HAP-1 (cell line): Measurements from ENCODE around the gene EFNB1.

Experiments used
- DNase-seq, 2 experiments: peaks; one replicate each; pipeline ENCODE4 v3.0.0-alpha.2; 2016 to 2020; ENCODE audit warnings: low spot score in 2 of 2
- H3K27me3 ChIP-seq: fragments of 250-450 bp; sonication (Bioruptor Pico); 2 replicates; pipeline ENCODE4 v1.5.1; 2020; ENCODE audit warnings: low read depth, mild to moderate bottlenecking, moderate library complexity
- H3K36me3 ChIP-seq: fragments of 250-450 bp; sonication (Bioruptor Pico); replicated peaks from 2 replicates; pipeline ENCODE4 v1.5.1; 2020; ENCODE audit warnings: mild to moderate bottlenecking
- H3K4me1 ChIP-seq: fragments of 250-450 bp; sonication (Bioruptor Pico); 2 replicates; pipeline ENCODE4 v1.5.1; 2020; ENCODE audit warnings: mild to moderate bottlenecking
- H3K4me3 ChIP-seq: fragments of 250-450 bp; sonication (Bioruptor Pico); 2 replicates; pipeline ENCODE4 v1.5.1; 2020; ENCODE audit warnings: mild to moderate bottlenecking, moderate library complexity
- H3K9me3 ChIP-seq: fragments of 250-450 bp; sonication (Bioruptor Pico); 2 replicates; pipeline ENCODE4 v1.5.1; 2020; ENCODE audit warnings: mild to moderate bottlenecking, moderate library complexity
- in situ Hi-C: fragments of 300-500 bp; cut with MboI; formaldehyde crosslinking; loops from 3 replicates; pipeline ENCODE4 v1.14.3; 2020; ENCODE audit warnings: low sequenced_read_pairs, inconsistent platforms, mixed read lengths

The EFNB1 gene

DNA sequence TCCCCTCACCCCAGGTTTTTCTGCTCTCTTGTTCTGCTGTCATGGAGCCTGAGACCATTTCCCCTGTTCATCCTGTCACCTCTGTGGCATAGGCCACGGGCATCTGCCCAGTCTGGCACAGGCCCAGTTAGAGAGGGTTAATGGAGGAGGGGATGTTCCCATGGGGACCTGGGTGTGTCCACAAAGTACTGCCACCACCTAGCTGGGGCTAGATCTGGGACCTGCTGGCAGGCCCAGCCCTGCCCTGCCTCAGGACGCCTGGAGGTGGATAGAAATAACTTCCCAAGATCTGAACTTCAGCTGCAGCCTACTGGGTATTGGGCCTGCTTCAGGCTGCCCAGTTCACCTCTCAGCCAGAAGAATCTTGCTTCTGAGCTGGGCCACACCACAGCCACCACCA is 13.5 kb downstream of the EFNB1 start:
- no peaks in the 10 kb centered on the region for H3K9me3 ChIP-seq
- in situ Hi-C loops, result no loop called here
- DNase-seq, result no peak
- no peaks in the 10 kb centered on the region for H3K27me3 ChIP-seq
- H3K4me3 ChIP-seq, result no peak overlapping the region
- peaks cover 64% of the 10 kb centered on the region for H3K36me3 ChIP-seq
- peaks cover 20% of the 10 kb centered on the region for H3K4me1 ChIP-seq

DNA sequence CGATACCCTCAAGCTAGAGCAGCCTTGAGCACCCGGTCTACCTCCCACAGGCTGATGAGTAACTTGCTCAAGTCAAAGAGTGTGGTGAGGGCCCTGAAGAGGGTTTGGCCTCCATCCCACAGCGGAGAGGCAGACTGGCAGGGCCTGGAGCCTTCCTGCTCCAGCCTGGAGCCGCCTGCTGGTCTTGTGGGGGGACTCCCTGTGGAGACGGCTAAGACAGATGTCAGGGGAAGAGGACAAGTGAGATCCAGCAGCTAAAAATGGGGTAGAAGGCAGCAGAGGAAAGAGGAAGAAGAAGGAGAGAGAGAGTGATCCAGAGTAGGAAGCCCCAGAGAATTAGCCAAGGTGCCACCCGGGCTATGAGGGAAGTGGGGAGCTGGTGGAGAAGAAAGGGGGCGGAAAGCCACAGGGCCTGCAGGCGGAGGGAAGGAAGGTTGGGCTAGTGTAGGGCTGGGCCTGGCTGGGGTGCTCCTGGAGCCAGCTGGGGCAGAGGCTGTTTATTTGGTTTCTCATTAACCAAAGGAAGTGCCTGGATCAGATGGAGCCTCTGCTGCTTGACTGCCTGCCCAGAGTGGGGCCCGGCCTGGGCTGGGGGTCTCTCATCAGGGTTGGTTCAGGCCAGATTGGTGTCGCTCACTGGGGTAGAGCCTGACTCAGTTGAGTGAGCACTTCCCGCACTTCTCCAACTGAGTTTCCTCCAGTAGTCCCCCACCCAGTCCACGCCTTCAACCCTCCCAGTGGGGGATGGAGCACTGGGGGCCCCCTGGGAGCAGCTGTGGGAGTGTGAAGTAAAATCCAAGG is 14.2 kb downstream of the EFNB1 start:
- in situ Hi-C loops, result no loop called here
- peaks cover 20% of the 10 kb centered on the region for H3K4me1 ChIP-seq
- H3K4me3 ChIP-seq, result no peak overlapping the region

DNA sequence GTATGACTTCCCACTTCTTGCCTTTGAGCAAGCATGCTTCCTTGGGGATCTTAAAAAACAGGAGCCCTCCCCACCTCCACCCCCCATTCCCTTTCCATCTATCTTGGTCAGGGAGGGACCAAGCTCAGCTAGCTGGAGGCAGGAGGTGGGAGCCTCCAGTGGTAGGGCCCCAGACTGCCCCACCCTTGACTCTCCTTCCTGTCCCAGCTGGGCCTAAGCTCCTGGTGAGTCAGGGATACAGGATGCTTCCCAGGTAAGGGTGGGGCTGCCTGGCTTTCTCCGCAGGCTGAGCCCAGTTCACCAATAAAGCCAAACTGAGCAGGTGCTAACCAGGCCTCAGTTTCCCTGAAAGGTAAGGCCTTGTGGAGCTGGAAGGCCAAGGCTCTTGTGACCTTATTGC is 15.2 kb downstream of the EFNB1 start:
- no peak overlapping the region for H3K4me3 ChIP-seq
- peaks cover 20% of the 10 kb centered on the region for H3K4me1 ChIP-seq
- in situ Hi-C loops, result no loop called here
- no peaks in the 10 kb centered on the region for H3K9me3 ChIP-seq
- H3K36me3 ChIP-seq, result peaks cover 48% of the 10 kb centered on the region
- DNase-seq, result no peak
- H3K27me3 ChIP-seq, result no peaks in the 10 kb centered on the region

More for the DNA sequence above, 14.2 kb downstream of the EFNB1 start:
- Histone ChIP-seq H3K36me3 (peaks cover 58% of the 10 kb centered on the region), H3K9me3 (no peaks in the 10 kb centered on the region), H3K27me3 (no peaks in the 10 kb centered on the region)
- no peak for DNase-seq

DNA sequence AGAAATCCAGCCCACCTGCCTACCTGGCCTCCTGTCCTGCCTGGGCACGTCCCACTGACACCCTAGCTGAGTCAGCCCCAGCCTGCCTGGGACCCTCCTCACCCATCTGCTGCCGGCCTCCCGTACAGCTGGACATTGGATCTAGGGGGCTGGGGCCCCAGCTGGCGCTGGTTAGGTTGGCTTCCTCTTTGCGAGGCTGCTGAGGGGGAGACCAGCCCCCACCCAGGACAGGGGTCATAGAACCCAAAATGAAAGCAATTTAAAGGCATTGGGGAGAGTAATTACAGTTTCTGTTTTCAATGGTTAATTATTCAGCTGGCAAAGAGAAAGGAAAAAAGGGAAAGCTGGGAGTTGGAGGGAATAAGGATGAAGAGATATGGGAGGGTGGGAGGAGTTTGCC is 15.8 kb downstream of the EFNB1 start:
- Histone ChIP-seq H3K36me3 (peaks cover 42% of the 10 kb centered on the region), H3K4me1 (peaks cover 20% of the 10 kb centered on the region), H3K4me3 (no peak overlapping the region), H3K27me3 (no peaks in the 10 kb centered on the region), H3K9me3 (no peaks in the 10 kb centered on the region)
- no peak for DNase-seq
- in situ Hi-C loops, result no loop called here

DNA sequence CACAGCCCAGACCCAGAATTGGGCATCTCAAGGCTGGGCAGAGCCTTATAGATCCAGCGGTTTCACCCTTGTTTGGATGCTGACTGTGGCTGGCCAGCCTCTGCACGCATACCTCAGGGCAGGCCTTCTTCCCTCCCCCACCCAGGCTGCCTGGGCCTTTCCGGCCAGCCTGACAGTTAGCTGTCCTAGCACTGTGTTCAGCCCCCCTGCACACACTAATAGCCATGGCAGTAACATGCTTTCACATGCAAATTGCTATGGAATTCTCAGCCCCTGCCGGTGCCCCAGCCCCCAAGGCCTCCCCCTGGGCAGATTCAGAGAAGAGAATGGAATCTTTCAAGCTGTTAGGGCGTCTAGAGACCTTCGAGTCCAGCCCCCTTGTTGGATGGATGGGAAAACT is 17.7 kb downstream of the EFNB1 start:
- peaks cover 20% of the 10 kb centered on the region for H3K4me1 ChIP-seq
- H3K9me3 ChIP-seq, result no peaks in the 10 kb centered on the region
- H3K27me3 ChIP-seq, result no peaks in the 10 kb centered on the region
- H3K36me3 ChIP-seq, result peaks cover 23% of the 10 kb centered on the region
- H3K4me3 ChIP-seq, result no peak overlapping the region
- DNase-seq, result peak; percentile 89 to 92
- in situ Hi-C loops, result no loop called here

DNA sequence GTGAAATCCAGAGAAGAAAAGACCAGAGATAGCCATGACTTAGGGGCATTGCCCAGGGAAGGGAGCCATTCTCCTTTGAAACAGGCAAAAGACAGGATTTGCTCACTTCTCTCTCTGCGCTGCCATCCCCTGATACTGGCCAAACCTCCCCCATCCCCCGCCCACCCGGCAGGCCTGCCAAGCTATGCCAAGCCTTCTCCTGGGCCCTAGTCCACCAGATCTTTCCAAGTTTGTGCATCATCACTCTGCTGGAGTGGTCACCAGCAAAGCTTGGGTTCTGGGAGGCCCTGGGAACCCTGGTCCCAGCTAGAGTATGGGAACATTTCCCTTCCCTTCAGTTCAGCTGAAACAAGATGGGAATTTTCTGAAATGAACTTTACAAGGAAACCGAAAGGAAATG is 18.4 kb downstream of the EFNB1 start:
- in situ Hi-C loops, result no loop called here
- DNase-seq, result no peak
- no peaks in the 10 kb centered on the region for H3K9me3 ChIP-seq
- H3K4me1 ChIP-seq, result peaks cover 20% of the 10 kb centered on the region
- no peaks in the 10 kb centered on the region for H3K27me3 ChIP-seq
- H3K36me3 ChIP-seq, result peaks cover 16% of the 10 kb centered on the region
- H3K4me3 ChIP-seq, result no peak overlapping the region

DNA sequence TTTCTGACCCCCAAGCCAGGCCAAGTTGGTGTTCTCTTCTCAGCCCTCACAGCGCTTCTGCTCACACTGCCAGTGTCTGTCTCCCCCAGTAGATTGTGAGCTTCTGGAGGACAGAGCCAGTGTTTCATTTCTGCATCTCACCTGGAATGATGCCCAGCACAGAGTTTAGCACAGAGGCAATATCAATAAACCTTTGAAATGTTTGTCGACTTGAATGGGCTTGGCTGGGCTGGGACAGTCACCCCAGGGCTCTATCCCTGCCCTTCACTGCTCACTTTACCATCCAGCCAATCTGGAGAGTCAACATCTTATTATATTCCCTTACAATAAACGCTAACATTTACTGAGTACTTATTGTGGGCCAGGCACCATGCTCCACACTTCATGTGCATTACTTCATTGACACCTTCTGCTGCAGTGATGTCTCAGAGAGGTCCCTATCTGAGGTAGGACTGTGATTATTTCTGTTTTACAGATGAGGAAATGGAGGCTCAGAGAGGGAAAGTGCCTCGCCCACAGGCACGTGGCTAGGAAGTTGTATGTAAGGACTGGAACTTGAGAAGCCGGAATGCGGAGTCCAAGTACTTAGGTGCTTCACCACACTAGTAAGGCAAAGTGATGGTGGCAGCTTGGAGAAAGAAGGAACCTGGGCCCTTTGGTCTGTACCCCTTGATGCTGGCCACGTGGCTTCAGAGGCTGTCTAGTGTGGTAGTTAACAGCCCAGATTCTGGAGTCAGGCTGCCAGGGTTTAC is 19.5 kb downstream of the EFNB1 start:
- Histone ChIP-seq H3K36me3 (peaks cover 7% of the 10 kb centered on the region), H3K27me3 (no peaks in the 10 kb centered on the region), H3K4me3 (no peak overlapping the region), H3K4me1 (peaks cover 20% of the 10 kb centered on the region), H3K9me3 (no peaks in the 10 kb centered on the region)
- in situ Hi-C loops, result no loop called here
- no peak for DNase-seq

DNA sequence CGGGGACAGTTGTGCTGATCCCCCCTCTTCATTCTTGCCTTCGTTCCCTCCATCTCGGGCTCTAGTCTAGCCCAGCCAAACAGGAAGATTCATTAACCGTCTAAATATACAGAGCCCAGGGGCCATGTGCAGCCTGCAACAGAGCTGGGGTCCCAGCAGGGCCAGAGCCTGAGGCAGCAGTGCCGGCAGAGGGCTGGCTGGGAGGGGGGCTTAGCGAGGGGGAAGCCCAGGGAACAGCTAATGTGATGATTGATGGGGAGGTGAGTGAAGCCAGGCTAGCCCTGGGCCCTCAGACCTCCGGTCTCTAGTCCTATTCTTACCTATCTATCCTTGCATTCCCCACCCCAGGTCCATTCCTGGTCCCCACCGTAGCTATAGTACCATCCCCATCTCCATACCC is 22.3 kb downstream of the EFNB1 start:
- Histone ChIP-seq H3K9me3 (no peaks in the 10 kb centered on the region), H3K36me3 (no peaks in the 10 kb centered on the region), H3K4me1 (peaks cover 11% of the 10 kb centered on the region), H3K27me3 (no peaks in the 10 kb centered on the region), H3K4me3 (no peak overlapping the region)
- DNase-seq, result no peak
- in situ Hi-C loops, result no loop called here

DNA sequence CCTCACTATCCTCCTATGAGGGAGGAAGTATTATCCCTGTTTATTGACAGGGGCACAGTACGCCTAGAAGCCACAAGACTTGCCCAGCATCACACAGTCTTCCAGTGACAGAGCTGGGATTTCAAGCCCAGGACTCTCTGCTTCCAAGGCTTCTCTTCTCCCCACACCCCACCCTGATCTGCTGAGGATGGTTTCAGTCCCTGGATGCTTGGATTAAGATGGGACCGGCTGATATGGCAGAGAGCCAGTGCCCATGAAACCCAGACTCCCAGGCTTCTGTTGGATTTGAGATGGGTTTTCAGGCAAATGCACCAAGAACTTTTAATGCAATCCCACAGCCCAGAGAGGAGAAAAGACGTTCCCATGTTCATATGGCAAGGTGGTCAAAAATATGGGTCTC is 23.2 kb downstream of the EFNB1 start:
- in situ Hi-C loops, result no loop called here

DNA sequence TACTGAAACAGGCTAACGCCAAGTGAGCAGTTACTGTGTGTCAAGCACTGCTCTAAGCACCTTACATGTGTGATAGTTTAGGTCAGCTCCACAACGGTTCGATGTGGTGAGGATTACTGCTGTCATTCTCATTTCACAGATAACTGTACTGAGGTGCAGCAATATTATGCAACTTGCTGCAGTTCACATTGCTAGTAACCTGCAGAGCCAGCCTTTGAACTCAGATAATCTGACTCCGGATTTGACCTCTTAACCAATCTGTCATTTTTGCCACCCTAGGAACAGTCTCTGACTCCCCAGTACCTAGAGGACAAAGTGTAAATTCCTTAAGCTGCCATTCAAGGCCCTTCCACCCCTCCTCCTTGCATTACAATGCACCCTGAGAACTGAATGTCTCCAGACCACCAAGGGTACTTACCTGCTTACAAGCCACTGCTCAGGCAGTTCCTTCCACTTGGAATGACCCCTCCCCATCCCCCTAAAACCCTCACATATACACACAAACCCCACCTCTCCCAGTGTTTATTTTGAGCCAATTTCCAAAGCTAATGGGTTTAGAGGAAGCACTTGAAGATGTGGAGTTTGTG is 24.9 kb downstream of the EFNB1 start:
- H3K27me3 ChIP-seq, result no peaks in the 10 kb centered on the region
- in situ Hi-C loops, result no loop called here
- no peak overlapping the region for H3K4me3 ChIP-seq
- DNase-seq, result no peak
- no peaks in the 10 kb centered on the region for H3K36me3 ChIP-seq
- H3K4me1 ChIP-seq, result no peaks in the 10 kb centered on the region
- no peaks in the 10 kb centered on the region for H3K9me3 ChIP-seq

More for the DNA sequence above, 23.2 kb downstream of the EFNB1 start:
- Histone ChIP-seq H3K4me1 (peaks cover 2% of the 10 kb centered on the region; the same call in 1 of the 2 replicates), H3K4me3 (no peak overlapping the region), H3K27me3 (no peaks in the 10 kb centered on the region), H3K36me3 (no peaks in the 10 kb centered on the region), H3K9me3 (no peaks in the 10 kb centered on the region)
- no peak for DNase-seq

DNA sequence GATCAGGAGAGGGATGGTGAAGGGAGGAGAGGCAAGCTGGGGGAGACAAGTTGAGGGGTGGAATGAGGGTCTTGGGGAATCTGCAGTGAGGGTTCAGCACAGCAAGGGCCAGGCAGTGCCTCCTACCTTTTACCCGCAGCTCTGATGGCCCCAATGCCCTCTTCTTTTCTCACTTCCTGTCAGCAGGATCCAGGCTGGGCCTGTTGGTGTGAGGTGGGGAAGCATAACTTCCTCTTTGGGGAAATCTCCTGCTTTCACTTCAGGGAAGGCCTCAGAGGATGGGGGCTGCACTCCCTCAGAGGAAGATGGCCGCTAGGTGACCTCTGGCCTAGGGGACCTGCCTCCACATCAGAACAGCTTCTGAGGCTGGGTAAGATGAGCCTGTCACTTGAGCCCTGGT is 36.5 kb downstream of the EFNB1 start:
- no peaks in the 10 kb centered on the region for H3K9me3 ChIP-seq
- no peak for DNase-seq
- H3K4me1 ChIP-seq, result no peaks in the 10 kb centered on the region
- H3K27me3 ChIP-seq, result no peaks in the 10 kb centered on the region
- H3K36me3 ChIP-seq, result no peaks in the 10 kb centered on the region
- in situ Hi-C loops, result no loop called here
- no peak overlapping the region for H3K4me3 ChIP-seq

DNA sequence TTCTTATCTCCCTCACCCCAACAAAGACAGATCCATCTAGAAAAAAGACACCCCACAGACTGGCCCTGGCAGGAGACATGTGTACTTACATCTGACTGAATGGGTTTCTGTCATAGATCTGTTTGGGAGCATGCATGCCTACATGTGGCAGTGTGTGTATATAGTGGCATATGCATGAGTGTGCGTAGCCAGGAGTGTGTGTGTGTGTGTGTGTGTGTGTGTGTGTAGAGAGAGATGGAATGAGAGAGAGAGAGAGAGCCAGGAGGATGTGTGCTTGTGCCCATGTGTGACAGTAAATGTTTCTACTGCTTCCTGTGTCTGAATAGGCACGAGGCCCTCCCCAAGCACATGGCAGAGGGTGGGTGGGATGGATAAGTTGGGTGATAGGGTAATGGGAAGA is 37.1 kb downstream of the EFNB1 start:
- Histone ChIP-seq H3K27me3 (no peaks in the 10 kb centered on the region), H3K9me3 (no peaks in the 10 kb centered on the region), H3K4me1 (no peaks in the 10 kb centered on the region), H3K4me3 (no peak overlapping the region), H3K36me3 (no peaks in the 10 kb centered on the region)
- in situ Hi-C loops, result no loop called here
- DNase-seq, result no peak

DNA sequence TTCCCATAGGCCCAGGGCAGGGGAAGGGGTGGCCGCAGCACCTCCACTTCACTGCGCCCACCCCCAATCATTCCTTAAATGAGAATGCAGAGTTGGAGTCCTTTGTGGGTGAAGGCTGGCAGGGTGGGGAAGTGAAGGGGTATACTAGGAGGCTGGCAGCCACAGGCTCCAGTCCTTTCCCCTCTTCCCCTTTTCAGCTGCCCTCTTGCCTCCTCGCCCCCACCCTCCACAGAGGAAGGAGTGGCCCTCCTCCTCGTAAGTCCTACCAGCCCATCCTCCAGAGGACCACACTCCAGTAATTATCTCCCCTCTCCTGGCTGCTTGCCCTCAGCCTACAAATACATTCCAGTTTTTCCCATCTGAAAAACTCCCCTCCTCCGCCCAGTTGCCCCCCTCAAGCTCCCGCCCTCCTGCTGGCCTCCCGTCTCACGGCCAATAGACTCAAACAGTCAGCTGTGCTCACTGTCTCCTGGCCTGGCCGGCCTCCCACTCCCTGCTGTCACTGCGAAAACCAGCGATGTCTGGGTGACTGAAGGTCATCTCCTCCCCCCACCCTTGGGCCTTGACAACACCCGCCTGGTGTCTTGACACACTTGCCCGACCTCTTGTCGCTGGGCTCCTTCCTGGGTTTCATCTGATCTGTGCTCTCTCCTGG is 38.8 kb downstream of the EFNB1 start:
- Histone ChIP-seq H3K36me3 (no peaks in the 10 kb centered on the region), H3K9me3 (no peaks in the 10 kb centered on the region)
- in situ Hi-C loops, result no loop called here

DNA sequence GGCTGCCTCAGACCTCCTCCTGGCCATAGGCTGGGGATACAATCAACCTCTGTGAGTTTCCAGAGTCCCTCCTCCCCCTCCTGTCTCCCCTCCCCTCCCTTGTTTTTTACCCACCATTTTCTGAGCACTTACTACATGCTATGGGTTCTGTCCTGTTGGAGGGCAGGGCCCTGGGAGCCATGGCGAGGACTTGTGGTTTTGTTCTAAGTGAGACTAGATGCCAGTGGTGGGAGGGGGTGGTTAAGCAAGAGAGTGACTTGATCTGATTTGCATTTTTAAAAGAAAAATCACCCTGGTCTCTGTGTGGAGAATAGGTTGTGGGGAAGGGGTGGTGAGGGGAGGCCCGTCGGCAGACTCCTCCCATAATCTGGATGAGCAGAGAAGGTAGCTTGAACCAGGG is 39.5 kb downstream of the EFNB1 start:
- Histone ChIP-seq H3K36me3 (no peaks in the 10 kb centered on the region), H3K27me3 (no peaks in the 10 kb centered on the region), H3K4me3 (no peak overlapping the region), H3K9me3 (no peaks in the 10 kb centered on the region), H3K4me1 (no peaks in the 10 kb centered on the region)
- in situ Hi-C loops, result no loop called here
- DNase-seq, result no peak

More for the DNA sequence above, 38.8 kb downstream of the EFNB1 start:
- Histone ChIP-seq H3K4me3 (no peak overlapping the region), H3K27me3 (no peaks in the 10 kb centered on the region), H3K4me1 (no peaks in the 10 kb centered on the region)
- no peak for DNase-seq
